ENCODE results near the gene GPATCH2L.

The GPATCH2L gene

DNA sequence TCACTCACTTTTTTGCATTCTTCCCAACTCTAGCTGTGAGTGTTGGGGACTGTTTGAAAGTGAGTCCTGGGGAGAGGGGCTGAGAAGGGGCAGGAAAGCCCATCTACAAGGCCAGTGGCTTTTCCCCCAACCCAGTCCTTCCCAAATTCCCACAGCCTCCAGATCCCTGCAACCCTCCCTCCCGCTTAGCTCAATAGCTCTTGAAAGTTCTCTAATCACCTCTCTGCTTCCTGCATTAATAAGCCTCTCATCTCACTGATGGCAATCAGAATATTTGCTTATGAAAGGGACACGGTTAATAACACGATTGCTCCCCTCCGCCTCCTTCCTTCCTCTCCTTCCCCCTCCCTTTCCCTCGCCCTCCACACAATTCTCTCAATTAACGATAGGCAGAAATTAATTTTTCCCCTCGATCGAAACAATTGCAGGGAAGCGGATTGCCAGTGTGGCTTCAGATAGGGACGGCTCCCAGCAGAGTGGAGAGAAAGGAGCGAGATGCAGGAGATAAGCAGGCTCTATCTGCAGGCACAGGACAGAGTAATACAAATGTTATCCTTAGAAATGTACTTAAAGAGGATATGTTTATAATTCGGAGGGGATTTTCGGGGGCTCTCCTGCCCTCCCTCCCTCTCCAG lies 15.1 kb upstream of the GPATCH2L start:
- DNase-seq = no peak

DNA sequence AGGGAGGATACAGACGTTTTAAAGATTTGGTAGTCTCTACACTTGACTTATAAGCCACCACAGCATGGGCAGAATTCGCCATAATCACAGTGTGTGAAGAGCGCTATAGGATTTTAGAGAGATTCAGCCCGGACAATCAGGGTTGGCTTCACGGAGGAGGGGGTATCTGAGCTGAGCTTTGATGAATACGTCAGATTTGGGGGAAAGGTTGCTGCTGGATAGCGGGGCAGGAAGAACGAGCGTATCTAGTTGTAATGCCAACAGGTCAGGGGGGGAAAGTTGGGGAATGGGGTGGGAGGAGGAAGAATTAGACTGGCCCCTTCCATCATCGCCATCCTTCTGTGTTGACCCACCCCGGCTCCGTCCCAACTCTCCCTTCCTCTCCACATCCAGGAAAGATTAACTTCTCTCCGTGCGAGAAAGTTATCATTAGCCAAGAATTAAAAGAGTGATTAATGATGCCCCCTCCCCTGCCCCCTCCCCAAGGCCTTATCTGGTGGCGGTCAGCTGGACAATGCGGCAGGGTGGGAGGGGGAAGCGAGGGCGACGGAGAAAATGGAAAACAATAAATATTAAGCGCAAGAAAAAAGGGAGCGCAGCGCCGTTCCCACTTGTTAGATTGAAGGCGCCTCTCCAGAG lies 13.5 kb upstream of the GPATCH2L start:
- DNase-seq = no peak

DNA sequence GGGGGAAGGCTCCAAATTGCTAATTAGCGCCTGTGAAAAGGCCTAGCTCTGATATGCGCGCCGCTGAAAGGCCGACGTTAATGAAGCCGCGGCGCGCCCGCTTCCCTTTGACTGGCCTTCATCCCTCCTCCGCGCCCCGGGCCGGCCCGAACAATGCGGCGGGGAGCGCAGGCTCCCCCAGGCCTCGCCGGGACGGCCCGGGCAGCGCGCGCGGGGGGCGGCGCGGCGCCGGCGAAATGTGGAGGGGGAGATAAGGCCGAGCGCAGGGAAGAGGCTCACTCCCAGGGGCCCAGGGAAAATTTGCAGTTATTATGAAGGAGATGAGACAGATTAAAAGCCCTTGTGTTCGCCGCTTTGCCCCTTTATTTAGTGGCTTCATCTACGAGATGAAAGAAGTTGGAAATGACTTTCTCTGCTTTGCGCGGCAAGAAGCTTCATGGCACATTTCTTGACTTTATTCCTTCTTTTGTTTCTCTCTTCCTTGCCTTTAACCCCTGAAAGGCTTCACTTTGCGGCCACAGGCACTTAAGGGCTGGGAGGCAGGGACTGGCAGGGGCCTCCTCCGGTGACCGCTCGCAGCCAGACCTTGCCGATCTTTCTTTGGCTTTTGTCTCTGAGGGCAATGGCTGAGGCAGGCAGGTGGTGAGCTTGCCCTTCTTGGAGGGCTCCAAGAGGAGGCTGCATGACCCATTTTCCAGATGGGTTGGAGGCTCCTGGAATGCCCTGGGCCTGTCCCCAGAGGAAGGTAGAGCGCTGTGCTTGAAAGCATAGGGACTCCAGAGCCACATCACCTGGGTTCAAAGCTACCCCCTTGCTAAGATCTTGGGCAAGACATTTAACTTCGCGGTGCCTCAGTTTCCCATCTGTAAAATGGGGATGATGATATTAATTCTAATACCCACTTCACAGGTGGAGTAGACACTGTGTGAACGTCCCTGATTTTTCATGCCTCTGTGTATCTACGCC lies 12.7 kb upstream of the GPATCH2L start:
- no peak for DNase-seq

DNA sequence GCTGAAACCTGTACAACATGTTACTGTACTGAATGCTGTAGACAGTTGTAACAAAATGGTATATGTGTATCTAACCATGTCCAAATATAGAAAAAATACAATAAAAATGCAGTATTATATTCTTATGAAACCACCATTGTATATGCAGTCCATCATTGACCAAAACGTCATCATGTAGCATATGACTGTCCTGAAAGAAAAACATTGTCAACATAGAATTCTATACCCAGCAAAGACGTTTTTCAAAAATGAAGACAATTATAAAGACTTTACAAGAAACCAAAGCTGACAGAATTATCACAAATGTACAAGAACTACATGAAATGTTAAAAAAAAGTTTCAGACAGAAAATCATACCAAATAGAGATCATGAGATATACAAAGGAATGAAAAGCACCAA lies 8.1 kb upstream of the GPATCH2L start:
- no peak for DNase-seq

DNA sequence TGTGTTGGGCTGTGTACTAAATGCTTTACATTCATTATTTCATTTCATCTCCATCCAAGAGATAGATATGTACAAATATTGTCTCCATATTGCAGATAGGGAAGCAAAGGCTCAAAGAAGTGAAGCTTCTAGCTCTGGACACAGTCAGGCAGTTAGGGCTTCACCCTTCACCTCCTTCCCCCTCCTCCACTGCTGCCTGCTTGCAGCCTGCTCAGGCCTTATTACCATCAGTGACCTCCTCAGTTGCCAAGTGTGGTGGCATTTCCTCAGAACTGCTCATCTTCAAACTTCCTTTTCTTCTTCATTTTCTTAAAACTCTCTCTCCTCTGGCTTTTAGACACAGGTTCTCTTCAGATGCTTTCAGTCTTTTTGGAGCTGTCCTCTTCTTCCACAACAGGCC lies 4.7 kb upstream of the GPATCH2L start:
- DNase-seq = no peak

DNA sequence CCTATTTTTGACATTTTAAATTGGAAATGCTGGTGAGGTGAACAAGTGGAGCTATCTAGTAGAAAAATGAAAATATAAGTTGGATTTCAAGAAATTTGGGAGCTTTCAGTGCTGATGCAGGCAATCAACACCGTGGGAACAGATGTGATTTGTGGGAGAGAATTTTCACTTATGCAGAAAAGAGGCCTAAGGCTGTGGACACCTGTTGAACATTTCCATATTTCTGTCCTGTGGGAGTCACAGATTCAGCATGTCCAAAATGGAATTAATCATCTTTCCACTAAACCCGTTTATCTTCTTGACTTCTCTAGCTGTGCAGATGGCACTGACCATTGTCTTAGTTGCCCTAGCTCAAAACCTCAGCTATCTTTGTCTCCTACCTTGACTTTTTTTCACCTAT lies 2.5 kb upstream of the GPATCH2L start:
- no peak for DNase-seq

DNA sequence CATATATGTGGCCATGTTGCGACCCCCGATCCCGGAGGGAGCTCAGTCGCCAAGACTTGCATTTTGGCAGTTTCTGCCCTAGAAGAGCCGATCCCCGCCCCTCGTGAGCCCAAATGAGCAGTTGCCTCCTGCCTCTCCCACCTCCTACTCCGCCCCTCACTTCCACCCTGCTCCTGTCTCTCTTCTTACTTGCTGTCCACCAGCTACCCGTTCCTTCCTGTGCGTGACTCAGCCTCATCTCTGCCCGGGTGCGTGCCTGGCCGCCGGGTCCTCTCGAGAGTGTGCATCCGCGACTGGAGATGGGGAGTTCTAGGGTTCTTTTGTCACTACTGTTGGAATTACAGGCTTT lies 585 bp downstream of the GPATCH2L start:
- DNase-seq = peak; percentile 83 to 84

DNA sequence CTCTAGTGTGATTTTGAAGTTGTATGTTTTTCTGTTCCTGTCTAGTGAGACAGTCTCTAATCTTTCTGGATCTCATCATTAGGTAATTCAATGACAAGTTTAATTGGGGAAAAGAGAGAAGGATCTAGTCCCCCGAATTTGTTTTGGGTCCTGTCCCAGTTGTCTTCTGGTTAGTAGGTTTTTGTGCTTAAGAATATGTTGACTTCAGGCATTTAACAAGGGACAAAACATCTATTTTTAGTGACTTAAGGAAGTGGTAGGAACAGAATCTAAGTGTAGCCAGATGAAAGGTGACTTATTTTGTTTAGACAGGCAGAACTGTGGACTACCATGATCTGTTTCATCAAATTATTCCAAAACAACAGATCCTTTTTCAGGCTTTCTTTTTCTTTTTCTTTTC lies 2.2 kb downstream of the GPATCH2L start:
- DNase-seq = no peak

DNA sequence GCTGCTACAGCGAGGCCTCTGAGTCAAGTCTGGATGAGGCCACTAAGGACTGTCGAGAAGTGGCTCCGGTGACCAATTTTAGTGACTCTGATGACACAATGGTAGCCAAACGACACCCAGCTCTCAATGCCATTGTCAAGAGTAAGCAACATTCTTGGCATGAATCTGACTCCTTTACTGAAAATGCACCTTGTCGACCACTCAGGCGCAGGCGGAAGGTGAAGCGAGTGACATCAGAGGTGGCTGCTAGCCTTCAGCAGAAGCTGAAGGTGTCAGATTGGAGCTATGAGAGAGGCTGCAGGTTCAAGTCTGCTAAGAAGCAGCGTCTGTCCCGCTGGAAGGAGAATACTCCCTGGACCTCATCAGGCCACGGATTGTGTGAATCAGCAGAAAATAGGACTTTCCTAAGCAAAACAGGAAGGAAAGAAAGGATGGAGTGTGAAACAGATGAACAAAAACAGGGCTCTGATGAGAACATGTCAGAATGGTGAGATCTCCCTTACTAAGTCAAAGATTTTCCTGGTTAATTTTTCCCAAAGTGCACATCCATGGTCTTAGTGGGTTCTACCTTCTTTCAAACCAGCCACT lies 2.9 kb downstream of the GPATCH2L start:
- DNase-seq = no peak

DNA sequence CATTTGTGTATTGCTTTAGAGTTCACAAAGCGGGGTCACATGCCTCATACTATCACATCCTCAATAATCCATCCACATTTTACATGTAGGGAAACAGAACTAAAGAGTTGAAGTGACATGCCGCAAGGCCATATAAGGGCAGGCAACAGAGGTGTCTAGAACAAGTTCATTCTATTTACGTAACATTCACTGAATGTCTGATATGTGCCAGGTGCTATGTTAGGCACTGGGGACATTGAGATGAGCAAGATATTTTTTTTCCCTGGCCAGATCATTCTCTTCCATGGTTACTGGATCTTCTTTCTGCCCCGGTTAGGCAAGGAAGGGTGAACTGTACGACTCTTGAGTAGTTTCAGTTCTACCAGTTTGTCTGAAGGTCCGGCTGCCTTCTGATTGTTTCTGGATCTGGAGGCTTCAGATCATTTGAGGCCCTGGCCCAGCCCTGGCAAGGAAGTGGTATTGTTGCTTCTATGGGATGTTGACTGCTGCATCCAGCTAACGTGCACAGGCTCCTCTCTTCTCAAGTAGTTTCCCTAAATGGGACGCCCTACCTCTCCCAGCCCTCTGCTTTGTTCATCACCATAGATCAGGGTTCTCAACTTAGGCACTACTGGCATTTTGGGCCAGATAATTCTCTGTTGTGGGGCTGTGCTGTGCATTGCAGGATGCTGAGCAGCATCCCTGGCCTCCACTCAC lies 12.1 kb downstream of the GPATCH2L start:
- DNase-seq = no peak

DNA sequence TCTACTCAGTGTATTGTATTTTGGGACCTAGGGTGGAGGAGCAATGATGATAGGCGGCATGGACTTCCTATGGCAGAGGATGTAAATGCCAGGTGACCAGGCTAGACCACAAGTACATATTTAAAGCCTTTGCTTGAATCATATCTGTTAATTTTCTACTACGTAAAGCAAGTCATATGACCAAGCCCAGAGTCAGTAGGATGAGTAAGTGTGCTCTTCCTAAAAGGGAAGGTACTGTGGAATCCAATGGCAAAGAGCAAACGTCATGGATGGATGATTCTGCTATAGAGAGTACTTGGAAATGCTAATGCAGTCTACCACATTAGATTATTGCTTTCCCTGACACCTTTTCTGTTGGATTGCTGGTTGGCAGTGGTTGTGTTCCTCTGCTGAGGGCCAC lies 16.8 kb downstream of the GPATCH2L start:
- DNase-seq = no peak

DNA sequence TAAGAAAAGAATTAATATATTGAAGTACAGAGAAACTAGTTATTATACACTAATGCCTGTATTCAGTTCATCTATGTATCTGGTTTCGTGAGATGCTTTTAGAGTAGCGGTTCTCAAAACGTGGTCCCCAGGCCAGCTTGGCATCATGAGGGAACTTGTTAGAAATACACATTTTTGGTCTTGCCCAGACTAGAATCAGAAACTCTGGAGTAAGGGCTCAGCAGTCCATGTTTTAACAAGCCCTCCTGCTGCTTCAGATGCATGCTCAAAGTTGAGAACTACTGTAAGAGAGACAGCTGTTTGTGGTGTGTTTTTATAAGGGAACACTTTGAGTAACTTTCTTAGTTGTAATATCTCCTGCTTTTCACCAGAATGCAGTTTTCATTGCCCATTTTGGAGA lies 18.1 kb downstream of the GPATCH2L start:
- DNase-seq = no peak

DNA sequence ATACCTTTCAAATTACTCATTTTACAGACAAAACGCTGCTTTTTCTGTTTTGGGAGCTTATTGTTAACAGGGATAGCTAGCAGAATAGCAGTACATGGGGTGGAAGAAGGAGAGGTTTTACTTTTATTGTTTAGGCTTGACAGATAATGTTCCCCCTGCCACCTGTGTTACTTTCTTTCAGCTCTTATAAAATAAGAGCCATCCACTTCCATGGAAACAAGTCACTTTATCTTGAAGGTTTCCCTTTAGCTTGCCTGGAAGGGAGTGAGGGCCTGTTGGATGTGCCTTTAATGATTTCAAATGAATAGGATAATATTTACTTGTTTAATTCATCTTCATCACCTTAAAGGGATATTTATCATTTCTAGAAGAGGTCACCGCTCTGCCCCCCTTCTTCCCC lies 23.3 kb downstream of the GPATCH2L start:
- DNase-seq = no peak

DNA sequence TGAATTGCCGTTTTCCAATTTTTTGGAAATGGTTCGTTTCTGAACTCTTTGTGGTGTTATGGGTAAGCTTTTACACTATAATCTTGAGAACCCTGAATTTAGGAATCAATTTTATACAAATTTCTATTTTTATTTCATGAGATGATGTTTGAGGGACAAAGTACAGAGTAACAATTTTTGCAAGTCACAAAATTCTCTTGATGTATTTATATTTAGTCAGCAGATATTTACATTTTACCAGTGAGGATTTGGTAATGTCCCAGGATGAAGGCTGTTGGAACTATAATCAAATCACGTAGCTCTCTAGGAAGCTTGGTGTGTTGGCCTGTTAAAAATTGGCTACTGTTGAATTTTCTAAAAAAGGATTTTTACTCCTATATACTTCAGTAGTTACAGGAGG lies 24.2 kb downstream of the GPATCH2L start:
- no peak for DNase-seq

DNA sequence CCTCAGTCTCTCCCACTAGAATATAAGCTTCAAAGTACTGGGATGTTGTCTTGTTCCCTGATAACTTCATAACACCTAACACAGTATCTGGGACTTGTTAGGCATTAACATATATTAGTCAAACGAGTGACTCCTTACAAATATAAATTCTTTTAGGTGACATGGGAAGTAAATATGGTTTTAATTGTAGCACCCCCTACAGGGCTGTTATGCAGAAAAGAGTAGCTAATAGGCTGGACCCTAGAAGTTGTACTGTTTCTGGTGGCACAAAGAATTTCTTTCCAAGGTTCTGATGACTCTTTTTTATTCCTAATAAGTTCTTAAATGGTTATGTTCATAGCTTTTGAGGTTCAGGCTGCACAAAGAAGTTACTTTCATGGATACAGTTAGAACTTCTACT lies 29.8 kb downstream of the GPATCH2L start:
- no peak for DNase-seq

DNA sequence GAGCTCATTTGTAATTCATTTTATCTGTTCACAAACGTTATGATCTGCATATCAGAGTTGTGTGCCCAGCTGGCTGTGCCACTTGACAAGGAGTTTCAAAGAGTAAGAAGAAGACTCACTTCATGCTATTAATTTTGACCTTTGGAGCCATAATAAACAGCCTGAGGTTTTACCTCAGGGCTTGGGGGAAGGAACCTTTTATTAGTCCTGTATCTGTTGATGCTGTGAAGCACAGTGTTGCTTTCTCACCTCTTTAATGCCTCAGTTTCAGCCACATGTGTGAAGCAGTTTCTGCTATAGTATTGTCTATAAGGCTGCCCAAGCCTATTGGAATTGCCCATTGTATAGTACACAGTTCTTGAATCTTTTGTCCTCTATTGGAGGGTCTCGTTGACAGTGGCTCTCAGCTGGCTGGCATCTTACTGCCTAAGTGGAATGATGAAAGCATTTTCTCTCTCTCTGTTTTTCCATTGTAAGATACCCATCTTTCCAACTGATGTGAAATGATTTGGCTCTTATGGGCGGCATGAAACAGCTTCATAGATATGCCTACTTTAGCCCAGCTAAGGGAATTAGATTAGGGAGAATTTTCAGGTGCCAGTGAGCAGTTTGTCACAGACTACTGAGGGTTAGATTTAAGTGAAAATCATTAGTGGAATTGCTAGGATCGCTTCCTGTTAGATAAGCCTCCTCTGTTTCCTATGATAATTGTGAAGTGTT lies 34.7 kb downstream of the GPATCH2L start:
- no peak for DNase-seq

DNA sequence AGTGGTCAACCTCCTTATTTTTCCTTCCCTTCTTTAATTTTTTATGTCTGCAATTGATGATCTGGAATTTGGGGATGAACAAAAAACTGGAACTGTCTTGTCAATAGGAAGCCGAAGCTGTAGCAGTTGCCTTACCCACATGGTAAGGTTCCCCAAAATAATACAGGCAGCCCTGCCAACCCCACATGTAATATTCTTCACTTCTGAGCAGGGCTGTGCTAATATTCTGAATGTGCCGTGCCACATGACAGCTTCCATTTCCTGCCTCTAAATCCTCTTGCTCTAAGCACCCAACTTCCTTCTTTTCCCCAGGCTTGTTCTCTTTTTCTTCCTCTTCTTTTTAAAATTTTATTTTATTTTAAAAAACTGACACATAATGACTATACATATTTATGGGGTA lies 39.6 kb downstream of the GPATCH2L start:
- peak in 1 of 2 donors; percentile 43 for DNase-seq

DNA sequence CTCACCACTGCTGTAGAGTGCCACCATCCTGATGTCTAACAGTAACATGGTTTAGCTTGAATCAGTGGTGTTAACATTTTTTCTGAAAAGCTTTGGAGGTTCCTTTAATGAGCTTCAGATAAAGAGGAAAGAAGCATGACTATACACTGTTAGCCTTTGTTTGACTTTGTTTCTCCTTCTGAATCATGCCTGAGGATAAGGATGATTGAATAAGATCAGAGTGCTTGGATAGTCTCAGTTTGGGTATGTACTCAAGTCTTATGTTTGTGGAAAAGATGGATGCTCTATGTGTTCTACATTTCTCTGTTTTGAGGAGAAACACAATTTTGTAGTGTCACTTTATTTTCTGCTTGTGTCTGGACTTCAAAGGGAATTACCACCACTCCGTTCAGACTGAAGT lies 42.0 kb downstream of the GPATCH2L start:
- DNase-seq = no peak

DNA sequence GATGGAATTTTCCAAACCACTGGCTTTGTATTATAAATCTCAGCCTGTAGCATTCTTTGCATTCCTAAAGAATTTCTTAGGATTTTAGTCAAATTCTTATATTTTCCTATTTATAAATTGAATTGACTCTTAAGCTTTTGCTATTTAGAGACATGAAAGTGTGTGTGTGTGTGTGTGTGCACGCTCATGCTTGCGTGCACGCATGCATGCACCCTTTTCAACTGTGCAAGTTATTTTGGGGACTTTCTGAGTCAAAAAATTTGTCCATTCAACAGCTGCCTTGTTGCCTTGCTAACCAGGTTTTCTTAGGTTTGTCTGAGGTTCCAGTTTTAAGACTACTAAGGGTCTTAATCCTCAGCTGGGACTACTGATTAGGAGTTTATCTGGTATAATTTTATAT lies 42.6 kb downstream of the GPATCH2L start:
- DNase-seq = no peak

DNA sequence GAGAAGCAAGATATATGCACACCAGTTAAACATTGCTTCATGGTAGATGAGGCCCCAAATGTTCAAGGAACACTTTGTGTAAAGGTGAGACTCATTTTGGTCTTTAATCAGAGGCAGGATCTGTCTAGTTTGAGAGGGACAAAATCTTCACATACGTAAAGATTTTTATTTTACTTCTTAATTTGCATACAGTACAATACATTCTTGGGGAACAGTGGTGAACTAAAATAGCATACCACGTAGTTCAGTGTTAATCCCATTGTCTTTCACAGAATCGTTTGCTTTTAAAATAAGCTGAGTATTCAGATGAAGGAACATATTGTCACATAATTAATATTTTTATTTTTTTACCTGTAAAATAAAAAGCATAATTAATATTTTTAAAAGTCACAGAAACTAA lies 43.3 kb downstream of the GPATCH2L start:
- no peak for DNase-seq

DNA sequence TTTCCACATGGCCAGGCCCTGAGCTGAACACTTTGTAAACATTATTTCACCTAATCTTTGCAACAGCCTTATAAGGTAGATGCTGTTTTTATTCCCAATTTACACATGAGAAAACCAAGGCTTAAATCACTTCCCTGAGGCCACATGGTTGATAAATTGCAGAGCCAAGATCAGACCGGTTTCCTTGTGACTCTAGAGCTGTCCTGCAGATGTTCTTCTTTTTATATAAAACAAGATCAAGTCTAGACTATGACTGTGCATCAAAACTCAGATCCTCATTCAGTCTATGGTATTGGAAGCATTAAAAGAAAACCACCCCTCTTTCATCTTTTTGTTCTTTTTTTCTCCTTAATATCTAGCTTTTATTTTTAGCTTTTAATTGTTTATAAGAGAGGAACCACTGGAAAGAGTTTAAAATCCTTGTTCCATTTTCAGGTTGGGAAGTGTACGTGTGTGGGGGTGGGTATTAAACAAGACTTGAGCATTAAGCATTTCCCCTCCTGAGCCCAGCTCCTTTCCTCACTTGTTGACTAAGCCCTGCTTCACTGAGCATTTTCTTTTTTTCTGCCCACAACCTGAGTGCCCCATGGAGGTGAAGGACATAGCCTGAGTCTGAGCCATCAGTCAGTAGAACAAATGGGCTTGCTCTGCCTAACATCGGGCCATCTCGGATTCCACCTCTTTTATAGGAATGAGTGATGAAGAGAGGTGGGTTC lies 45.4 kb downstream of the GPATCH2L start:
- no peak for DNase-seq

DNA sequence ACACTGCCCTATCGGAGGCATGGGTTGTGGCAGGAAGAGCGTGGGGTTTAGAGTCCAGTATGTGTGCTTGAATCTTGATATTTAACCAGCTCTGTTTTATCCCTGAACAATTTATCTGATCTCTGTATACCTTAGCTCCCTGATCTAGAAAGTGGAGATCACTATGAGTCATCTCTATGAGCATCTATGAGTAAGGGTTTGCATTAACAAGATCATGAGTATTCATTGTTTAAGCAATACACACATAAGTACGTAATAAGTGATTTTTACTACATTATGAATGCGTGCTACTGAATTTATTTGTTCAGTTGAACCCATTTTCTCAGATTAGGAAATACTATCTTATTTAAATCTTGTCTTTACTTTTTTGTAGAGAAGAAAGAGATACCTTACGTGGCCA lies 49.4 kb downstream of the GPATCH2L start:
- DNase-seq = no peak

Measured in CD4-positive, alpha-beta T cell treated with Interleukin-4 for 1 hour (primary cell).